Measurements from ENCODE around the gene RPL13A.

RPL13A gene

DNA sequence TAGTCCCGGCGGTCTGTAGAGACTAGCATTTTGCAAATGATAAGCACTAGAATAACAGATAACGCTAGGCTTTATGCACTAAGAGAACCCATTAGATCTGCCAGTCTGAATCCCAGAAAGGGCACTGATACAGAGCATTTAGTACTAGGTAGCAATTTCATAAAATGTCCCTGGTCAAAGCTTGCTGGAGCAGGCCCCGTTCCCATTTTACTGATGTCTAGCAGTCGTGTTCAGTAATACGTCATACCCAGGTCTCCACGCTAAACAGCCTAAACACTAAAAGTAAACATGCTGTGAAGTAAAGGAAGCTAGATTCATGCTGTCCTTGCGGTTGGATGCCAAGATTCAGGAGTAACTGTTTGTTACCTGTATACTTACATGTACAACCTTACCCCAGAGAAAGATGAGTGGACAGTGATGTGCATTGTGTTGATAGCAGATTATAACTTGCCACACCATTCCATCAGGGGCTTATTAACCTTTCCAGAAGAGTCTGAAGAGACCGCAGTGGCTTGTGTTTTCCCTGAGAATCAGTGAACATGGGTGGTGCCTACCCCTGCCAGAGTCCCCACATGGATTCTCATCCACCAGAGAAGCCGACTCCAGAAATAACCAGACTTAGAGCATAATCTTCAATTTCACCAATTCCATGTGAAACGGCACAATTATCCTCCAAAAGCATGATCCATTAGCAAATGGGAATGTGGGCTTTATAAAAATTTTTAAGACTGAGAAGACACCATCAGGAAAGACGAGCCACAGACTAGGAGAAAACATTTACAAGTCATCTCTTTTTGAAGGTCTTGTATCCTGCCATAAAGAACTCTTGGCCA is 5.4 kb downstream of the RPL13A start:
- TF ChIP-seq, protein P1, sequence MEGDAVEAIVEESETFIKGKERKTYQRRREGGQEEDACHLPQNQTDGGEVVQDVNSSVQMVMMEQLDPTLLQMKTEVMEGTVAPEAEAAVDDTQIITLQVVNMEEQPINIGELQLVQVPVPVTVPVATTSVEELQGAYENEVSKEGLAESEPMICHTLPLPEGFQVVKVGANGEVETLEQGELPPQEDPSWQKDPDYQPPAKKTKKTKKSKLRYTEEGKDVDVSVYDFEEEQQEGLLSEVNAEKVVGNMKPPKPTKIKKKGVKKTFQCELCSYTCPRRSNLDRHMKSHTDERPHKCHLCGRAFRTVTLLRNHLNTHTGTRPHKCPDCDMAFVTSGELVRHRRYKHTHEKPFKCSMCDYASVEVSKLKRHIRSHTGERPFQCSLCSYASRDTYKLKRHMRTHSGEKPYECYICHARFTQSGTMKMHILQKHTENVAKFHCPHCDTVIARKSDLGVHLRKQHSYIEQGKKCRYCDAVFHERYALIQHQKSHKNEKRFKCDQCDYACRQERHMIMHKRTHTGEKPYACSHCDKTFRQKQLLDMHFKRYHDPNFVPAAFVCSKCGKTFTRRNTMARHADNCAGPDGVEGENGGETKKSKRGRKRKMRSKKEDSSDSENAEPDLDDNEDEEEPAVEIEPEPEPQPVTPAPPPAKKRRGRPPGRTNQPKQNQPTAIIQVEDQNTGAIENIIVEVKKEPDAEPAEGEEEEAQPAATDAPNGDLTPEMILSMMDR (IDR thresholded peaks at IDR 0.05; ENCODE audit: low read depth, low read length), result no peak
- H3K4me3 ChIP-seq (ENCODE audit: low read depth, low read length), result no peak overlapping the region

DNA sequence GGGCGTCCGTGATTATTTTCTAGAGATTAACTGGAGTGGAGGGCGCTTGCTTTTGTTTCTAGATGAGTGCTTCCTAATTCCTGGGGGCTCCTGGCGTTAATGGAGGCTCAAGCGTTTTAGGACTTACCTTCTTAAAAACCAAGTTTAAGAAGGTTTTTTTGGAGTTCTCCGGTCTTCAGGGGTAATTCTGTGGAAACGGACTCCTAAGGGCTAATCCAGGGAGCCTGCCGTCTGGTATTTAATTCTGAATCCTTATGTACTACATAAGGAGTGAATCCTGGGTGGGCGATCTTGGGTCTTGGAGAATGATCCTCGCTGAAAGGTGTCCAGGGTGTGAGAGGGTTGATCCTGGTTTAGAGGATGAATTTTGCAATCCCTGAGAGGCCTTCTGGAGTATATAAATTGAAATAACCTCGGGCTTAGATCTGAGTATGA is 9.2 kb downstream of the RPL13A start:
- TF ChIP-seq, protein P1 (IDR thresholded peaks at IDR 0.05; ENCODE audit: low read depth, low read length), result no peak
- H3K4me3 ChIP-seq (ENCODE audit: low read depth, low read length), result peak overlapping the region; percentile 74

DNA sequence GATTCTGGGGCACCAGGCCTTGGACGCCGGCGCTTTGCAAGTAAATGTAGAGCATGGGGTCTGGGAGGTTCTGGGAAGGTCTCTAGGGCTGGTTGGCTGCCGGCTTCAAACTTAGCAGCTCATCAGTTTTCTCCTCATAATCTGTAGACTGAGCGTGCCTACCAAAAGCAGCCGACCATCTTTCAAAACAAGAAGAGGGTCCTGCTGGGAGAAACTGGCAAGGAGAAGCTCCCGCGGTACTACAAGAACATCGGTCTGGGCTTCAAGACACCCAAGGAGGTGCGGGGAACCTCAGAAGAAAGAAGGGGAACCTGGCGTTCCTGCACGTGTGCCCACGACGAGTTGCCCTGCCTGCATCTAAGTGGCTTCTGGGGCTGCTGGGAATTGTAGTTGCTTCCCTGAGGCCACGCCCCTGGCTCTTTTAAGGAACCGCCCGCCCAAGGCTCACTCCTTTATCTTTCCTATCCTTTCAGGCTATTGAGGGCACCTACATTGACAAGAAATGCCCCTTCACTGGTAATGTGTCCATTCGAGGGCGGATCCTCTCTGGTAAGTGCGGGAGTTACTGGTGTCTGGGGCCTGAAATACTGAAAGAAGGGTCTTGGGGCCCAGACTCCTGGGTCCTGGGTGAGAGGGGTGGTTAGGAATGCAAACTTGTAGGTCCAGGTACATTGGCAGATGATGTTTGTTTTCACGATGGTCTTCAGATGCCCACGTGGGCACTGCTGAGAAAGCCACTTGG is 9.8 kb downstream of the RPL13A start:
- TF ChIP-seq, protein P1 (IDR thresholded peaks at IDR 0.05; ENCODE audit: low read depth, low read length), result no peak
- H3K4me3 ChIP-seq (ENCODE audit: low read depth, low read length), result peak overlapping the region; percentile 74

DNA sequence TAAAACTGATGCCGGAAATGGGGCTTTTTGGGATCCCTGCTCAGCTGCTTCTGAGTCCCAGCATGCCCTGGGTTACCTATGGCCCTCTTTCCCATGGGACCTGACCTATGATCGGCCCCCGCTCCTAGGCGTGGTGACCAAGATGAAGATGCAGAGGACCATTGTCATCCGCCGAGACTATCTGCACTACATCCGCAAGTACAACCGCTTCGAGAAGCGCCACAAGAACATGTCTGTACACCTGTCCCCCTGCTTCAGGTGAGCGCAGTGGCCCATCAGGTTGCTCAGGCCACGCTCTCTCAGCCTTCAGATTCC is 10.3 kb downstream of the RPL13A start:
- H3K4me3 ChIP-seq (ENCODE audit: low read depth, low read length), result peak overlapping the region; percentile 74

DNA sequence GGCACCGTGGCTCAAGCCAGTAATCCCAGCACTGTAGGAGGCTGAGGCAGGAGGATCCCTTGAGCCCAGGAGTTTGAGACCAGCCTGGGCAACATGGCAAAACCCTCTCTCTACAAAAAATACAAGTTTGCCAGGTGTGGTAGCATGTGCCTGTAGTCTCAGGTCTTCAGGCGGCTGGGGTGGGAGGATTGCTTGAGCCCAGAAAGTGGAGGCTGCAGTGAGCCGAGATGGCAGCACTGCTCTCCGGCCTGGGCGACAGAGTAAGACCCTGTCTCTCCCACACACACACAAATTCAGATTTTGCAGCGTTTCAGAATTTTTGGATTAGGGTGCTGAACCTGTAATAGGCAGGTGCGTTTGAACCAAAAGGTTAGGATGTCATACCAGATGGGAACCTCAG is 11.1 kb downstream of the RPL13A start:
- H3K4me3 ChIP-seq (ENCODE audit: low read depth, low read length), result no peak overlapping the region

More for the DNA sequence above, 10.3 kb downstream of the RPL13A start:
- TF ChIP-seq, protein P1 (IDR thresholded peaks at IDR 0.05; ENCODE audit: low read depth, low read length), result no peak

DNA sequence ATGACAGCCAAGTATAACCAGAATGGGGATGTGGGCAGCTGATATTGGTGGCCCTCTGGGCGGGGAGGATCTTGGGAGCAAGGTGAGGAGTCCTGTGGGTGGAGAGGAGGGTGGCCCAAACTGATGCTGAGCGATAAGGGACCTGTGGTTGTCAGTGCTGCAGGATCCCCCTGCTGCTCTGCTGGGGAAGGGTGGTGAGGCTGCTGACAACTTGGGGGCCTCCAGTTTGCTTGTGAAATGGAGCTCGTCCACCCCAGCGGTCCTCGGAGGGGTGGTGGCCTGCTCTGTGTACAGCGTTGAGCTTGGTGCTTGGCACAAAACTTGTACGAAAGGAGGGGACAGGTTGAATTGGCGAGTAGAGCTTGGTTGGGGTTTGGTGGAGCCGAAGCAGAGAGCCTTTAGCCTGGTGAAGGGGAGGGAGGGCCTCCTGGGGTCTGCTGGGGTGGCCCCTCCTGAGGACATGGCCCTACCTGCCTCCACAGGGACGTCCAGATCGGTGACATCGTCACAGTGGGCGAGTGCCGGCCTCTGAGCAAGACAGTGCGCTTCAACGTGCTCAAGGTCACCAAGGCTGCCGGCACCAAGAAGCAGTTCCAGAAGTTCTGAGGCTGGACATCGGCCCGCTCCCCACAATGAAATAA is 11.7 kb downstream of the RPL13A start:
- TF ChIP-seq, protein P1 (IDR thresholded peaks at IDR 0.05; ENCODE audit: low read depth, low read length), result no peak
- H3K4me3 ChIP-seq (ENCODE audit: low read depth, low read length), result no peak overlapping the region

More for the DNA sequence above, 11.1 kb downstream of the RPL13A start:
- TF ChIP-seq, protein P1 (IDR thresholded peaks at IDR 0.05; ENCODE audit: low read depth, low read length), result no peak
